GM19099 (cell line): ENCODE measurements around the gene PLEKHG5.

Experiments
- POLR2A ChIP-seq: IDR thresholded peaks from 3 replicates; pipeline ENCODE4 v1.6.1; 2011; ENCODE audit warnings: low read depth; ENCODE audit not compliant: insufficient read length; ENCODE audit errors: extremely low read depth

PLEKHG5 gene

GRCh38 chr1:6456800-6457466, 34.5 kb downstream of the PLEKHG5 start:
- TF ChIP-seq POLR2A = no peak

GRCh38 chr1:6454856-6455751, 36.4 kb downstream of the PLEKHG5 start:
- TF ChIP-seq POLR2A = no peak

- TF ChIP-seq POLR2A = no peak
Observed at GRCh38 chr1:6450943-6451373, 40.5 kb downstream of the PLEKHG5 start.

DNA sequence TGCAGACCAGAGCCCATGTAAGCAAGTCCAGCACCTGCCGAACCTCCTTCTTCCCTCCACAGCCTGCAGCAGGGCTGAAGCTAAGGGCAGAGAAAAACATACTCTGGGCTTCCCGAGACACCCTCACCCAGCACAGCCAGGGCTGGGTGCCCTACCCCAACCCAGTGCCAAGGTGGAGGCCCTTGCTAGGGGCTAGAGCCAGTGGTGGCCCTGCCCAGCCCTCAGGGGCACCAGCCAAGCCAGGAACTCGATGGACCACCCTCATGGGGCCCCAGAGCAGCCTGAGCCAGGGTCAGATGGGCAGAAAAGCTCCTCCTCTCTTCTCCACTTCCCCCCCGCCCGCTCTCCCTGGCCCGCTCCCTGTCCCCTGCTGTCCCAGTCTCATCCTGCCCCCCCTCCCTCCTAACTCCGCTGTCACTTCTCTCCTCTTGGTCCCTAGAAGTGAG, 41.4 kb downstream of the PLEKHG5 start:
- no peak for TF ChIP-seq POLR2A

- no peak for TF ChIP-seq POLR2A
Observed at GRCh38 chr1:6448749-6449631, 42.5 kb downstream of the PLEKHG5 start.

- TF ChIP-seq POLR2A = no peak
Observed at GRCh38 chr1:6447818-6448748, 43.4 kb downstream of the PLEKHG5 start.

GRCh38 chr1:6447016-6447817, 44.2 kb downstream of the PLEKHG5 start:
- TF ChIP-seq POLR2A = no peak

DNA sequence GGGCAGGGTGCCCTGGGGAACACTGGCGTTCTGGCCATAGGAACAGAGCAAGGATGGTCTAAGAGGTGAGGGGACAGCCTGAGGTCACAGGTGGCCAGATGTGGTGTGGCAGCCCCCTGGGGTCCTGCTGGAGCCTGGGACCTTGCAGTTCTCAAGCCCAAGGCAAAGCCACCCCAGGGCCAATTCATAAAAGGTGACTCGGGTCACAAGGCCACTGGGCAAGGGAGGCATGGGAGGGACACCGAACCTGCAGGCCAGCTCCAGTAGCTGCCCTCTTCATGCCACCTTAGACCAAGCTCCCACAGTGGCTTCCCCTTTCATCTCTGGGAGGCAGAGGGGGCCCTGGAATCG, 44.8 kb downstream of the PLEKHG5 start:
- no peak for TF ChIP-seq POLR2A

DNA sequence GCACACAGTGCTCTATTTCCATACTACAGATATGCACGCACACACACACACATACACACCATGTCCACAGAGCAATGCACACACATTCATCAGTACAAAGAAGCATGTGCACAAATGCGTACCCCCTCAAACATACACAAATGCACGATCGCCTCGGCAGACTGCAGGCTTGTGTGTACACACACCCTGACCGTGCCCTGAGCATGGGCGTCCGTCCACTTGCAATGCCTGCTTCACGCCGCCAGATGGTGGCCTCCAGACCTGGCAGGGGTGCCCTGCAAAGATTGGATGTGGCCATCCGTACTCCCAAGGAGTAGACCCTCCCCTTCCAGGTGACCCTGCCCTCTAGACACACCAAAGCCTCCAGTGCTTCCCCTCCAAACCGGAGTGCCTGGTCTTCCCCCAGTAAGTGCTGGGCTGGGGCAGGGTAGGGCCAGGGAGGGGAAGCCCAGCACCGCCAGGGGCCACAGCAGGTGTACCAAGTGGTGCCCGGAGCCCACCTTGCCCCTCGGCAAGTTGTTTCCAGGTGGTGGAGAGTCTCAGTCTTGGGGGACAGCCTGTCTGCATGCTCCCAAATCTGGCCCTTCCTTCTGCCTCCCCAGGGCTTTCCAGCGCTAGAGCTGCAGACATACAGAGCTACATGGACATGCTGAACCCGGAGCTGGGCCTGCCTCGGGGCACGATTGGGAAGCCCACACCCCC, 46.3 kb downstream of the PLEKHG5 start:
- TF ChIP-seq POLR2A = no peak

- TF ChIP-seq POLR2A = no peak
Observed at GRCh38 chr1:6444377-6444776, 47.1 kb downstream of the PLEKHG5 start.

DNA sequence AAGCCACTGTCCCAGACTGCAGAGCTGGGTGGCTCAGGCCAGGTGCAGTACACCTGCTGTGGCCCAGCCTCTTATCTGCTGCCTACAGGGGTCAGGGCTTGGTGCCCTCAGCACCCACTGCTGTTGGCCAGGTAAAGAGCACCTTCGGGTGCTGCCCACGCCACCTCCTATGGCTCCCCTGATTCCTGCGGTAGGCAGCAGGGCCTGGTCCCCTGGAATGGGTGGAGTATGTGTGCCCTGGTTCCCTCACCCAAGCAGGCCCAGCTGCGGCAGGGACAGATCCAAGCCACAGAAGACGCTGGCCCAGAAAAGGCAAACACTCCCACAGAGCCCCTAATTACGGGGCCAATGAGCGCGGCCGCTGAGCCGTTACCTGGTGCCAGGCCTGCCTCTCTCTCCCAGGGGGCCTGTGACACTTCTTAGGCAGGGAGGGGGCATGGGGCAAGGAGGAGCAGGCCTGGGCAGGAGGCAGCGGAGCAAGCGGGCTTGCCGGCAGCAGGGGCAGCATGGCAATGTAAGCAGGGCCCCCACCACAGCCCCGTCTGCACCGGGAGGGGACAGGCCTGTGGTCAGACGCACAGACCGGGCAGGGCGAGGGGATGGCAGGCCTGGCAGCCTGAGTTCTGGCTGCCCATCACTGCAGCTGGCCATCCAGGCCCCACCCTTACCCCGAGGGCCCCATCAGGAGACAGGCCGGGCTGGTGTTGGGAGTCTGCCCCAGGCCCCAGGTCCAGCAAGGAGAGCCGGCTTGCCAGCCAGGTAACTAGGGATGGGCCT, 47.9 kb downstream of the PLEKHG5 start:
- no peak for TF ChIP-seq POLR2A

DNA sequence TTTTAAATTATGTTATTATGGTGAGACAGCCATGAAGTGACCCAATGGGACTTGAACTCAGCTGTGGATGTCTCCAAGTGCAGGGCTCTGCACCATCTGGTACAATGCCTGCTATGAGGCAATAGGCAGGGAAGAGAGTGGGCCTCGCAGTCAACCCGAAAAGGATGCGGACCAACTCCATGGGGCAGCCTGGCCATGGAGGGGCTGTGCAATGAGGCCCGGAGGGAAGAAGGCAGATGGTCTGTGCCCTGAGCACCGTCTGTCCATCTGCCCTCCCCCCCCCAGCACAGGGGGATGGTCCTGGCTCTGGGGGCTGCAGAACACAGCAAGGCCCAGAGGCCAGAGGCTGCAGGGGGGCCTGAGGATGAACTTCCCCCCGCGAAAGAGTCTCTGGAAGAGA, 49.9 kb downstream of the PLEKHG5 start:
- no peak for TF ChIP-seq POLR2A
